ENCODE data around the gene RAD52.

Gene RAD52

GRCh38 chr12:863285-863684 lies 86.2 kb downstream of the RAD52 start:
- DNase-seq = no peak

DNA sequence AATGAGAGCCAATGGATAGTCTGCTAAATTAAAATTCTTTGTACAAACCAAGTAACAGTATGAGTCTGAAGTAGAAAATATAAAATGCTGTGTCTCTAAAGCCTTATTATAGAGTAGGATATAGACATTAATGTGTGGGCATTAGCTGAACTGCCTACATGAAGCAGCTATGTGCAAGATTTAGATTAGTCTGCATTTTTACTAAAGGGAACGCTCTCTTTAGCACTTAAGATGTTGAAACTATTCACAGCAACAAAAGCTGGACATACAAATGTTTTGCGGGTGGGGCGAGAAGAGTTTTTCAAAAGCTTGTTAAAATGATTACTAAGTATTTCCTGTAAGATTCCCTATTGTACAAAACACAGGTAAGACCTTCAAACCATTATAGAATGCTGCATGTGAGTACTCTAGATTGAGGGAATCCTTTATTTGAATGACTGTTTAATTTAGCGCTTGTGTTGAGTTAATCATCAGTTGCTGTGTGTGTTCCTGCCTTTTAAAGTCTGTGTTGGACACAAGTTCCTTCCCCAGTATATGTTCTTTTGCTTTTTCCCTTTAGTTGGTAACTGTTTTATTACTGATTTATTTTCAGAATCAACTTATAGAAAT lies 87.1 kb downstream of the RAD52 start:
- no peak for DNase-seq

Measured in activated CD4-positive, CD25-positive, alpha-beta regulatory T cell treated with anti-CD3 and anti-CD28 coated beads, Interleukin-2, amount 50 U/mL, for 72 hours (primary cell).